HG02571 (cell line): Measurements from ENCODE around the gene PSG7.
"Not testable (repeated sequence)": the region's sequence is repeated elsewhere in the genome, so short reads cannot be mapped to it uniquely, and the experiment has no call there.

Experiments used
- ATAC-seq: cut with Tn5 transposase; IDR thresholded peaks from one replicate; pipeline ENCODE4 v1.9.1; 2021; ENCODE audit warnings: mild to moderate bottlenecking, moderate library complexity; ENCODE audit not compliant: unreplicated experiment

PSG7 gene

DNA sequence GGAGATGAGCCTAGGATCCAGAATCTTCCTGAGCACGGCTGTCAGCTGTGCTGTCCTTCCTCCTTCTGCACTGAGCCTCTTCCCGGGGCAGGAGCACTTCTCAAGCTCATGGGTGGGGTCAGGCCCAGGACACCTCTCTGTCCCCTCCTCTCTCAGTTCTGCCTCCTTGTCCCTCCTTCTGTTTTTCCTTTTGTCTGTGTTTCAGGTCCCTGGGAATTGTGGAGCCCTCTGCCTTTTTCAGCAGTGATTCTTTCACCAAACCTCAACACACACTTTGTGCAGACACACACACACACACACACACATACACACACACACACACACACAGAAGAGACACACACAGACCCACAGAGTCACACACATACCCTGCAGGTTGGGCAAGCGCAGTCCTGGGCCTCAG, at the start of gene PSG7:
Gene PSG7 (minus strand): TSS at position 101 of the 400 bp plus-strand sequence. CDS start 131 bp downstream, outside the sequence.
- not testable (repeated sequence) for ATAC-seq

DNA sequence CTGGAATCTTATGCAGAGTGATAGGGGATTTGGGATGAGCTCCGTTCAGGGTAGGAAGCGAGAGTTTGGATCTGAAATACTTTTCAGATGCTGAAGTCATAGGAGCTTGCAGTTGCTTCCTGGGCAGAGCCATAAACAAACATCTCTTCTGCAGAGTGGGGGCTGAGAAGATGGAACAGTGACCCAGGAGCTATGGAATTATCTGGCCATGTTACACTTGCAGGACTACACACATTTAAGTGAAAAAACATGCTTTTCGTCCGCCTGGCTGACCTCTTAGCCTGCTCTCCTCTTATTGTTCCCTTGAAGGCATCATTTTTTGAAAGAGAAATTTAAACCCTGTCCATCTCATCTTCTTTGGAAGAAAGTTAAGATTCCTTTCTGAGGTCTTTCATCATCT, 48.6 kb upstream of the PSG7 start:
- ATAC-seq: no peak

DNA sequence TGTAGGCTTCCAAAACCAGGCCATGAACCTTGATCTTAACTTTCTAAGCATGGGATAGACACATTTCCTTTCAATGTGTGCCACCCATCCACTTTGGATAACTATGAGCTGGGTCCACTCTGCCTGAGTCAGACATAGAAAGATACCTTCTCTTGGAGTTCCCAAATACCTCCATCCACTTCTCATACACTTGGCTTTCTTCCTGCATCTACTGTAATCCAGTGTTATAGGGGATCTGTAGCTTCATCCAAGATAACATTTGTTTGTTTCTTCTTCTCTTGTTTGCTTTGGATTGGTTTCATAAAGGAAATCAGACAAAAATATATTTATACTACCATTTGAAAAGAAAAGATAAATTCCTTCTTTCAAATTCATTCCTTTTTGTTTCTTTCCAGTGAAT, 45.1 kb upstream of the PSG7 start:
- not testable (repeated sequence) for ATAC-seq

DNA sequence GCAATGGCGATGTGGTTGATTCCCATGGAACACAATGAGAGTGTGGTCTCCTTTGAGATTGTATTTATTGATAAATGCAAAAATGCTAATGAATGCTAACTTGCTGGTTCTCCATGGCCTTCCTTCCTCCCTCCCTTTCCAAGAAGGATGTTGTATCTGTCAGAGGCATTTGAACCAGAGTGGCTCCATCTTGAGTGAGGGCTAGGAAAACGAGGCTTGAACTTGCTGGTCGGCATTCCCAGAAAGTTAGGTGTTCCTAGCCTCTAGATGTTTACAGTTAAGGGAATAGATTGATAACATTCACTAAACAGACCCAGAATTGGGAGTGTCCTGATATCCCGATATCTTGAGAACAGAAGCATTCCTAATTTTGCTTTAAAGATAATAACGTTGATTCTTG, 34.4 kb upstream of the PSG7 start:
- ATAC-seq: not testable (repeated sequence)

DNA sequence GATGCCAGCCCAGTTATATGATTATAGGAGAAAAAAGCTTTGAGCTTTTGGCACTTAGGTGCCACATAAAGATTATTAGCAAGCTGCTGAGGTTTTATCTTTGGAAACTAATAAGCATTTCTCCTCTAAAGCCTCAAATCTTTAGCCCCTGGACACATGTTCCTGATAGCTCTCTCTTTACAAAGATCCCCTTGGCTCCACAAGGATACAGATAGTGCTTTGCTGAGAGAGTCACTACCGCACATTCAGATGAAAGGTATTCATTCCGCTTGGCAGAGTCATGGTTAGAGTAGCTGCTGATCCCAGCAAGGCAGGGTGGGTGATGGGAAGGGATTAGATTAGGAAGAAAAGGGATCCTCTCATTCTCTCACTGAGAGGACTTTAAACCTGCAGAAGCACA, 28.2 kb upstream of the PSG7 start:
- no peak for ATAC-seq

DNA sequence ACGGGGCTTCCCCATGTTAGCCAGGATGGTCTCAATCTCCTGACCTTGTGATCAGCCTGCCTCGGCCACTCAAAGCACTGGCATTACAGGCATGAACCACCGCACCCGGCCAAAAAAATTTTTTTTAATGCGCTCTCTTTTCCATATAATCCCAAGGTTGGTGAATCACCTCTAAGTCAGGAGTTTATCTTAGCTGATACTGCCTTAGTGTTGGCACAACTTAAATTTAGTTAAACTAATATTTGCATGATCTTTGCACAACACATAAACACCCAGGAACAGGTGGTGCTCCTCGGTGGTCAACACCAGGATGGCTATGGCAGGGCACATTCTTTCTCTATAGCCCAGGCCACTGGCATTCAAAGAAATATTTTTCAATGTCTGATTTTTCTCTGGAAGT, 24.1 kb upstream of the PSG7 start:
- no peak for ATAC-seq

DNA sequence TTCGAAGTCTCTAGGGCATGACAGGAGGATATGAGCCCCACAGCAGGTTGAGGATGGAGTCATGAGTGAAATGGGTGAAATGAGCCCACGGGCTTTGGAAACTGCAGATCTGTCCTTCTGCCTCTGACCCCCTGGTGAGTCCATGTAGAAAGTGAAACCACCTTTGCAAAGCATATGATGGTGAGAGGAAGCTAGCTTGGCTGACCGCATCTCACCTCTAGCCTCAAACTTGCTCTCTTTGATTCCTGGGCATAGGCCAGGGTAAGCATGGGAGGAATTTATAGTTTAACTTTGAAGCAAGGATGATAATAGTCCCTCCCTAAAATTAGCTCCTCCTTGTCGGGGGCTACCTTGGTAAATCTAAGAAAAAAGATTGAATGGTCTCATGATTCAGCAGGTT, 15.1 kb upstream of the PSG7 start:
- not testable (repeated sequence) for ATAC-seq

DNA sequence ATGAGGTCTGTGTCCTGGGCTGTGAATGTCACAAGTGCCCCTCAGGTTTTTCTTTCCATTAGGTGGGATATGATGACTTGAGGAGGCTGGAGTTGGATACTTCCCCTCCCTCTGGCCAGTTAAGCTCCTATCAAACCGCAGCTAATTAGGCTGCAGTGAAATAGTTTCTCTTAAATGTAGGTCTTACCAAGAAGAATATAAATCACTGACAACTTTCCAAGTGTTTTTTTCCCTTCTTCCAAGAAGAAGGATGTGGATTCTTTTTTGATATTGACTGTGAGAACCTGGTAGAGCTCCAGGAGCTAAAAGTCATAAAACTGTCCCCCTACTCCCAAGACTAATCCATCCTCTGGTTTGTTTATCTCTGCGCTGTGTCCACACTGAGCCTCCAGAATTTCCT, 14.5 kb upstream of the PSG7 start:
- ATAC-seq: not testable (repeated sequence)

DNA sequence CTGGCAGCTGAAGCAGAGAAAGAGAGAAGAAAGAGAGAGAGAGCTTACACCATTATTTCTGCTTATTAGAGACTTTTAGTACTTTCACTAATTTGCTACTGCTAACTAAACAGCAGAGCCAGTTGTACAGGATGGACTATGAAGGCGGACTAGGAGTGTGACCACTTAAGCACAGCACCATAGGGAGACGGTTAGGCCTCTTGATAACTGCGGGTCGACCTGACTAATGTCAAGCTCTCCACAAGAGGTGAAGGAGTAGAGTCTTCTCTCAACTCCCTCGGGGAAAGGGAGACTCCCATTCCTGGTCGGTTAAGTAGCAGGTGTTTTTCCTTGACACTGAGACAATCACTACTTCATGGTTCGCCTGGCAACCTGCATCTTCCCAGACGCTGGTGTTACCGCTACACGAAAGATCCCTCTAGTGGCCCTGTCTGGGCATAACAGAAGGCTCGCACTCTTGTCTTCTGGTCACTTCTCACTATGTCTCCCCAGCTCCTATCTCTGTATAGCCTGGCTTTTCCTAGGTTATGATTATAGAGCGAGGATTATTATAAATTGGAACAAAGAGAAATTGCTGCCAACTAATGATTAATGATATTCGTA, 5.3 kb upstream of the PSG7 start:
- ATAC-seq: no peak

DNA sequence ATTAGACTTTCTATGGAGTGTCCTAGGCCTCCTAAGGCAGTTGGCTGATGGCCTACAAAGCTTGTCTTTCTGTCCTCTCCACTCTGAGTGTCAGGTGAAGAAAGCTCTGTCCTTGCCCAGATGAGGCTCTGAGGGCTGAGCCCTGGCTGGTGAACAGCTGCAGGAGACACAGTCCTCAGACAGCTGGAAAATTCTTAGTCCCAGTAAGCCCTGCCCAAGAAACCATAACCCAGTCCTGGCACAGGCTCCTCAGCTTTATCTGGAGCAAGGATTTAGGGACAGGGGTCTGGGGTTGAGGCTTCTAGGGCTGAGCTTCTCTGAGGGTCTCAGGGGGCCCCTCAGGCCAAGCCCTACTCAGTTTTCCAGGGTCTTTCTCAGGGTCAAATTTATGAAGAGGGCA, 2.3 kb downstream of the PSG7 start:
- ATAC-seq: not testable (repeated sequence)

DNA sequence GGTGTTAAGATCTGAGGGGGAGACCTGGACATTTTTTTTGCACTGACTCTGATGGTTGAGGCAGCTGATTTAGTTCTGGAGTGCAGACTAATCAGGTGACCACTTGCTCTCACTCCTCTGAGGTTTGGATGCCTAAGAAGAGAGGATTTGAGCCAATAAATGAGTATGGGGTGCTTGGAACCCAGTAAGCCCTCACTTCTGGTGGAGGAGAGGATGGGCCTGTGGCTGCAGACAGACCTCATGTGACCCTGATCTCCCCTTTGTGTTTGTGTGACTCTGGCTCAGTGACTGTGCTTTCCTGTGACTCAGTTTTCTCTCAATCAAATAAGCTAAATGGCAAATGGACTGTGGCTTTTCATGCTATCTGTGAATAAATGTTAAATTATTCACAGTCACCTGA, 2.8 kb downstream of the PSG7 start:
- not testable (repeated sequence) for ATAC-seq

DNA sequence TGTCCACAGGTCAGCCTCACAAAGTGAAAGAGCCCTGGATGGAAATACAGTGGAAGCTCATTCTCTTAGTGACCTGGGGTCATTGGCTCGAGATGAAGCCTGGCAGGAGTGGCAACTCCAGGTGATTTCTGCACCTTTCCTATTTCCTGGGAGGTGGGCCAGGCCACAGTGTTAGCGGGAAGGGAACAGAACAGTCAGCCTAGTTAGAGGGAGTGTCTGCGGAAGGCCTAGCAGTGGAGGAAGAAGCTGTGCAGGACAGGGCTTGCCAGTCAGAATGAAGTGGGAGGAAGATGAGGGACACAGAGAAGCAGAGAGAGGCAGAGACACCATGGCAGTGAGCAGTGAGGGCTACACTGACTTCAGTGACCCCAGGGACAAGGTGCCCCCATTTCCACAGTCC, 3.6 kb downstream of the PSG7 start:
- not testable (repeated sequence) for ATAC-seq

DNA sequence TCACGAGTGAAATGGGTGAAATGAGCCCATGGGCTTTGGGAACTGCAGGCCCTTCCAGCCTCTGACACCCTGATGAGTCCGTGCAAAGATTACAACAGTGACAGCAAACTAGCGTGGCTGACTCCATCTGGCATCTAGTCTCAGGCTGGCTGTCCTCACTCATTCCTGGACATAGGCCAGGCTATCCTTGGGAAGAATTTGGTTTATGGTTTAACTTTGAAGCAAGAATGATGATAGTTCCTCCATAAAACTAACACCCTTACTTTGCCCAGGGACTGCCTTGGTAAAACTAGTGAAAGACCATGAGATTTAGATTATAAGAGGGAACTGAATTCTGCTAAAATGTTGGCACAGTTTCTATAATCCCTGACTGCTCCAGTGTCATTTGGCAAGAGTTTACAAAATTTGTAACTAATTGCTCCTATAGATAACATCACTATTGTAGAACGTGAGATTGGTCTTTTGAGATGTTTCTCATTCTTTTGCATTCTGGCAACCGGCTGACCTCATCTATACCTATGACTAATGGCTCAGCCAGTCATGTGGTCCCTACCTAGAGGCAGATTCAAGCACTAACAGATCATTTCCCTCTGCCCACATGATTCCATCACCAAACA, 4.4 kb downstream of the PSG7 start:
- ATAC-seq: not testable (repeated sequence)

DNA sequence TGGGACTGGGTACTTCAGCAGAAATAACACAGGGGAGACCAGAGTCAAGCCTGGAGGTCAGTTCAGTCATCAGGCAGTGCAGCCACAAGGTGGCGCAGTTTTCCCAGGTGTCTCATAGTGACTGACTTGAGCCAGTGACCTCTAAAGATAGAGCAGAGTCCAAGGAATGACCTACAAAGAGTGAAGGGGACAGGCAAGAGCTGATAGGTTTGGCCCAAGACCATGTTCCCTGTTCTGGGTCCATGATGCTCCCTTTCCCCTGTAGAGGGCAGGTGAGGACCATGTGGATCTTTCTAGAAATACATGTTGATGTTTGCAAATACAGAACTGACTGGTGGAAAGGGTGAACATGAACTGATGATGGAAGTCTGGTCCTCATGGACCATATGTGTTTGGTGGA, 6.8 kb downstream of the PSG7 start:
- not testable (repeated sequence) for ATAC-seq

DNA sequence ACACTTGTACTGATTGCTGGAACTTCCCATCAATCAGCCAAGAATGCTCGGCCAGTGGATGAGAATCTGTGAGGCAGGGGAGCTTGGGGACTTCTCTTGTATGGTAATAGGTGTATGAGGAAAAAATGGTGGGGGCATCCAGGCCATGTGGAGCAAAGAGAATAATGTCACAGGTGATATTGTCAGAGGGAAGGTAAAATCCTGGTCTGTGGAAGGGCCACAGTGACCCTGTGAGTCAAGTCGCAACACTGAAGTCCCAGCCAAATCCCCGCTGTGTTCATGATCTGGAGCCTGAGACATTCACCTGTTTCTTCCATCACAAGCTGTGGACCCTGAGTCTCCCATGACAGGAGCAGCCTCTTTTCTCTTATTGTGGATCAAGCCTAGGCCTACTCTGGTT, 8.1 kb downstream of the PSG7 start:
- no peak for ATAC-seq

DNA sequence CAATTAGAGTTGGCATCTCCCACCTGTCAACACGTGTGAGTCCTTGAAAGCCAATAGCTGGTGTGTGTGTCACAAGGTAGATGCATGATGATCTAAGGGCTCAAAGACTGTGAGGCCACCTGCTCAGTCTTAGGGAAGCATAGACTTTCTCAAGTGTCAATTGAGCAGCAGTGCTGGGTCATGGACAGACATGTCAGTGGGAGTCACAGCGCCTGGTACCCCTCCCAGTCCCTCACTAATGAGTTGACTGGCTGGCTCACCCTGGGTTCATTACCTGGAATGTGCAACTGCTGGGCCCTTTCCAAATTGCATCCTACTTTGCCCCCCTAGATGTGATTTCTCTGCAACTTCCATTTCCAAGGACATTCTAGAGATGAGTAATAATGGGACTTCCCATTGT, 10.2 kb downstream of the PSG7 start:
- no peak for ATAC-seq

DNA sequence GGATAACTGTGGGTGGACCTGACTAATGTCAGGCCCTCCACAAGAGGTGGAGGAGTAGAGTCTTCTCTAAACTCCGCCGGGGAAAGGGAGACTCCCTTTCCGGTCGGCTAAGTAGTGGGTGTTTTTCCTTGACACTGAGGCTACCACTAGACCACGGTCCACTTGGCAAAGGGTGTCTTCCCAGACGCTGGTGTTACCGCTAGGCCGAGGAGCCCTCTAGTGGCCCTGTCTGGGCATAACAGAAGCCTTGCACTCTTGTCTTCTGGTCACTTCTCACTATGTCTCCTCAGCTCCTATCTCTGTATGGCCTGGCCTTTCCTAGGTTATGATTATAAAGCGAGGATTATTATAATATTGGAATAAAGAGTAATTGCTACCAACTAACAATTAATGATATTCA, 13.9 kb downstream of the PSG7 start:
- not testable (repeated sequence) for ATAC-seq

DNA sequence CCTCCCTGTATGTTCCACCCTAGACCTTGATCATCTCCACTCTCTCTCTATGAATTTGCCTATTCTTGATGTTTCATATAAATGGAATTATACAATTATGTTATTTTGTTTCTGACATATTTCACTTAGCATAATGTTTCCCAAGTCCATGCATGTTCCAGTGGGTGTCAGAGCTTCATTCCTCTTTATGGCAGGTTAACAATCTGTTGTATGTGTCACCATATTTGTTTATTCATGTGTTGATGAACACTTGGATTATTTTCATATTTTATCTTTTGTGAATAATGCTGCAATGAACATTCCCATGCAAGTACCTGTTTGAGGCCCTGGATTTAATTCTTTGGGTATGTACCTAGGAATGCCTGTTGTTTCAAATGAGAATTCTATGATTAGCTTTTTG, 16.0 kb downstream of the PSG7 start:
- ATAC-seq: not testable (repeated sequence)

DNA sequence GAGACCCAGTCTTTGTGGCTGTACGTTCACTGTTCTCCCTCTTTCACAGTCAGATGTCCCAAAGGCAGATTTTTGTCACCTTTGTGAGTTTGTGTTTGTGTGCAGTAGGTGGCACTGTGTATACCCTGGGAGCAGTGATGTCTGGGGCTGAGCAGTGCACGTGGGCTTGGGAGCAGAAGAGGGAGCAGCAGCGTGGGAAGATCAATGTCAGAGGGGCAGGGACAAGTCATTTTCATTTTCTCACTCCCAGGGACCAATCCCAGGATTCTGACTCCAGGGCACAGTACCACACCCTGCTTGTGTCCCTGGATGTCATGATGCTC, 17.3 kb downstream of the PSG7 start:
- ATAC-seq: no peak

DNA sequence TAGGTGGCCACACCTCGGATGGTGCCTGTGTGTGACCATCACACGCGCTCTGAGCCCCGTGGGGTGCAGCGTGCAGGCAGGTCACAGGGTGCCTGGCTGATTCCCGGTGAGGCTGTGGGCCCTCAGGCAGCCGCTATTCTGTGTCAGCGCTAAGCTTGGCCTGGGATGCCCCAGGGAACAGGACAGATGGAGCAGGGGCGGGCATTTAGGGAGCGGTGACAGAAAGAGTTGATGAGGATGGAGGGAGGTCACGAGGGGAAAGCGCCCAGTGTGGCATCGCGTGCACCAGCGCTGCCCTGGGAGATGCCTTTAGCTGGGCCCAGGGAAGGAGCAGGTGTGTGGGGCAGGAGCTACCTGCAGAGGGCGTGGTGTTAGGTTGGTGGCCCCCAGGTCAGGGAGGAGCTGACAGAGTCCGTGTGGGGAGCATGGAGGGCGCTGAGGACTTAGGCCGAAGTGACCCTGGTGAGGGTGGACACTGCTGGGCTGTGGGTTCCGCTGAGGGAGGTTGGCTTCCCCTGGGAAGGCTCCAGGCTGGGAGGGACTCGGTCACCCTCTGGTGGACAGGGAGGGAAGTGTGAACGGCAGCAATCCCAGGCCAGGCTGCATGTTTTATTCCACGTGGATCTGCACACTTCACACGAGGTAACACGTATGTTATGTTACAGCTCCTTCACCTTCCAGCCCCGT, 17.8 kb downstream of the PSG7 start:
- ATAC-seq: not testable (repeated sequence)

DNA sequence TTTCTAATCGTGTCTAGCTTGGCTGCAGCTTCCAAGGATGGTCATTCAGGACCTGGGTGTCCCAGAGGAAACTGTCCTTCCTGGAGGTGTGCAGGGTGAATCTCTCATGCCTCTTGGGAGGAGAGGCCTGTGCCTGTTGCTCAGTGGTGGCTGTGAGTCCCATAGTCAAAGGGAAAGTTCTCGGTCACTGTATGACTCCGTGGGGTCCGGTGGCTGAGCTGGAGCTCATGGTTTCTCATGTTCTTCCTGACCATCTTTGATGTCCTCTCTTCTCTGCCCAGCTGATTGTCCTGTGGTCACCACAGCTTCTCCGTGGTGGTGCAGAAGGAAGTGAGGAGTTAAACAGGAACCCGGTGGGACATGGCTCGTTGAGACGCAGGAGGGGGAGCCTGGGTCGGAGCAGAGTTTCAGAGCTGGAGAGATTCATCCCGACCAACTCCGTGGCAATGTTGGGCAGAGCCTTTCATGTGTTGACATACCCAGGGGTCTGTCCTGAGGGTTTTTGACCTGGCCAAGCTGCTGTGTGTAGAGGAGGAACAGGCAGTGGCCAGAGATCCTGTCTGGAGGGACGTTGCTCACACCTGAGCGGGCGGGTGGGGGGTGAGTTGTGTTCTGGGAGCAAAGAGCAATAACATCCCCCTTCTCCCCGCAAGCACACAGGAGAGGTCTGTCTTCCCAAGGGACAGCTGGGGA, 18.5 kb downstream of the PSG7 start:
- ATAC-seq: not testable (repeated sequence)

DNA sequence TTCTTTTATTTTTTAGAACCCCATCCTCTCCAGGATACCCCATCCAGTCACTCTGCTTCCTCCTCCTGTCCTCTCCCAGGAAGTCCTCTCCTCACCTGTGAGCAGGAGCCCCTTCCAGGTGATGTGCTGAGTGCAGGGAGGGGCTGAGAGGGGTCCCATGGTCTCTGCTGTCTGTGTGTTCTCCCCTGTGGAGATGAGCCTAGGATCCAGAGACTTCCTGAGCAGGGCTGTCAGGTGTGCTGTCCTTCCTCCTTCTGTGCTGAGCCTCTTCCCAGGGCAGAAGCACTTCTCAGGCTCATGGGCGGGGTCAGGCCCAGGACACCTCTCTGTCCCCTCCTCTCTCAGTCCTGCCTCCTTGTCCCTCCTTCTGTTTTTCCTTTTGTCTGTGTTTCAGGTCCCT, 19.4 kb downstream of the PSG7 start, which contains the start of gene PSG6:
Gene PSG6 (minus strand): TSS at position 261 of the 400 bp plus-strand sequence. CDS start 102 bp downstream, at position 159.
- not testable (repeated sequence) for ATAC-seq
